Measurements from ENCODE around the gene WSB1.

- TF ChIP-seq POLR2AphosphoS5 (IDR thresholded peaks at IDR 0.05; ENCODE audit: low read depth), result no peak
- TF ChIP-seq, protein P1, sequence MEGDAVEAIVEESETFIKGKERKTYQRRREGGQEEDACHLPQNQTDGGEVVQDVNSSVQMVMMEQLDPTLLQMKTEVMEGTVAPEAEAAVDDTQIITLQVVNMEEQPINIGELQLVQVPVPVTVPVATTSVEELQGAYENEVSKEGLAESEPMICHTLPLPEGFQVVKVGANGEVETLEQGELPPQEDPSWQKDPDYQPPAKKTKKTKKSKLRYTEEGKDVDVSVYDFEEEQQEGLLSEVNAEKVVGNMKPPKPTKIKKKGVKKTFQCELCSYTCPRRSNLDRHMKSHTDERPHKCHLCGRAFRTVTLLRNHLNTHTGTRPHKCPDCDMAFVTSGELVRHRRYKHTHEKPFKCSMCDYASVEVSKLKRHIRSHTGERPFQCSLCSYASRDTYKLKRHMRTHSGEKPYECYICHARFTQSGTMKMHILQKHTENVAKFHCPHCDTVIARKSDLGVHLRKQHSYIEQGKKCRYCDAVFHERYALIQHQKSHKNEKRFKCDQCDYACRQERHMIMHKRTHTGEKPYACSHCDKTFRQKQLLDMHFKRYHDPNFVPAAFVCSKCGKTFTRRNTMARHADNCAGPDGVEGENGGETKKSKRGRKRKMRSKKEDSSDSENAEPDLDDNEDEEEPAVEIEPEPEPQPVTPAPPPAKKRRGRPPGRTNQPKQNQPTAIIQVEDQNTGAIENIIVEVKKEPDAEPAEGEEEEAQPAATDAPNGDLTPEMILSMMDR (conservative IDR thresholded peaks at IDR 0.05; ENCODE audit: low read depth in 2 of 2), result no peak
- no peak for TF ChIP-seq EZH2 (IDR thresholded peaks at IDR 0.05; ENCODE audit: low read depth, unreplicated experiment)
- TF ChIP-seq ZNF331 (CRISPR knock-in tag; IDR thresholded peaks at IDR 0.05; ENCODE audit: low read depth), result no peak
- TF ChIP-seq CREB1 (CRISPR knock-in tag; IDR thresholded peaks at IDR 0.05; ENCODE audit: low read depth), result no peak
Observed at GRCh38 chr17:27346228-27346899, 52.5 kb downstream of the WSB1 start.

All from GM23338 (cell line).